Measurements from ENCODE around the gene FAM168A. TPM values are rescaled to one million over a fixed set of nuclear protein-coding genes. Genes with fewer than 3 reads are reported as not detected.

FAM168A gene
- total and polyA plus RNA-seq, 2 experiments from 2014 or later: 6.3 to 24.5 TPM

GRCh38 chr11:73590991-73591390, 6.9 kb downstream of the FAM168A start:
- no peaks in the 10 kb centered on the region for H3K9me3 ChIP-seq (ENCODE audit: low read depth)
- DNase-seq (ENCODE audit: low spot score): no peak
- no peaks in the 10 kb centered on the region for H3K4me1 ChIP-seq (ENCODE audit: insufficient read depth)
- H3K4me2 ChIP-seq: no peak overlapping the region
- 83% methylated on average over 7 of the region's 7 CpGs for WGBS (ENCODE audit: low lambda C conversion rate, missing lambda C conversion rate)
- H2AFZ ChIP-seq: no peak overlapping the region
- peaks cover 5% of the 10 kb centered on the region for H4K20me1 ChIP-seq (ENCODE audit: insufficient read depth, poor library complexity, severe bottlenecking)
- H3K36me3 ChIP-seq (replicated peaks; ENCODE audit: insufficient read depth, low read depth): no peaks in the 10 kb centered on the region
- peaks cover 97% of the 10 kb centered on the region for H3K79me2 ChIP-seq
- no peak for TF ChIP-seq EZH2 (IDR thresholded peaks at IDR 0.05; ENCODE audit: borderline replicate concordance)
- TF ChIP-seq EZH2phosphoT487 (IDR thresholded peaks at IDR 0.05; ENCODE audit: low read depth, severe bottlenecking, unreplicated experiment): no peak
- no peak for TF ChIP-seq CTCF (IDR thresholded peaks at IDR 0.05; ENCODE audit: poor library complexity)
- no peaks in the 10 kb centered on the region for H3K9me2 ChIP-seq (replicated peaks; ENCODE audit: insufficient read depth)
- H3K4me3 ChIP-seq: no peak overlapping the region
- no peak overlapping the region for H3K27ac ChIP-seq
- H3K27me3 ChIP-seq: no peaks in the 10 kb centered on the region

GRCh38 chr11:73586791-73587190, 11.1 kb downstream of the FAM168A start:
- Histone ChIP-seq H3K79me2 (peaks cover 73% of the 10 kb centered on the region), H3K4me1 (ENCODE audit: insufficient read depth) (no peaks in the 10 kb centered on the region), H3K9me3 (ENCODE audit: low read depth) (no peaks in the 10 kb centered on the region), H3K27ac (no peak overlapping the region), H4K20me1 (ENCODE audit: insufficient read depth, poor library complexity, severe bottlenecking) (peaks cover 8% of the 10 kb centered on the region), H2AFZ (no peak overlapping the region), H3K9me2 (replicated peaks; ENCODE audit: insufficient read depth) (no peaks in the 10 kb centered on the region), H3K27me3 (no peaks in the 10 kb centered on the region), H3K4me2 (no peak overlapping the region), H3K4me3 (no peak overlapping the region), H3K36me3 (replicated peaks; ENCODE audit: insufficient read depth, low read depth) (no peaks in the 10 kb centered on the region)
- WGBS (ENCODE audit: low lambda C conversion rate, missing lambda C conversion rate): 100% methylated on average over 1 of the region's 1 CpG
- no peak for DNase-seq (ENCODE audit: low spot score)
- TF ChIP-seq CTCF (IDR thresholded peaks at IDR 0.05; ENCODE audit: poor library complexity) (no peak), EZH2phosphoT487 (IDR thresholded peaks at IDR 0.05; ENCODE audit: low read depth, severe bottlenecking, unreplicated experiment) (no peak), EZH2 (IDR thresholded peaks at IDR 0.05; ENCODE audit: borderline replicate concordance) (no peak)

GRCh38 chr11:73585834-73586575, 11.9 kb downstream of the FAM168A start:
- no peaks in the 10 kb centered on the region for H3K27me3 ChIP-seq
- no peak overlapping the region for H3K4me3 ChIP-seq
- H3K9me2 ChIP-seq (replicated peaks; ENCODE audit: insufficient read depth): no peaks in the 10 kb centered on the region
- no peak for DNase-seq (ENCODE audit: low spot score)
- TF ChIP-seq EZH2 (IDR thresholded peaks at IDR 0.05; ENCODE audit: borderline replicate concordance) (no peak), EZH2phosphoT487 (IDR thresholded peaks at IDR 0.05; ENCODE audit: low read depth, severe bottlenecking, unreplicated experiment) (no peak), CTCF (IDR thresholded peaks at IDR 0.05; ENCODE audit: poor library complexity) (no peak)
- H3K36me3 ChIP-seq (replicated peaks; ENCODE audit: insufficient read depth, low read depth): no peaks in the 10 kb centered on the region
- no peak overlapping the region for H3K27ac ChIP-seq
- H3K79me2 ChIP-seq: peaks cover 72% of the 10 kb centered on the region
- H3K4me2 ChIP-seq: no peak overlapping the region
- WGBS (ENCODE audit: low lambda C conversion rate, missing lambda C conversion rate): 93% methylated on average over 1 of the region's 1 CpG
- no peak overlapping the region for H2AFZ ChIP-seq
- H3K4me1 ChIP-seq (ENCODE audit: insufficient read depth): no peaks in the 10 kb centered on the region
- no peaks in the 10 kb centered on the region for H3K9me3 ChIP-seq (ENCODE audit: low read depth)
- peaks cover 8% of the 10 kb centered on the region for H4K20me1 ChIP-seq (ENCODE audit: insufficient read depth, poor library complexity, severe bottlenecking)
